Activated B cell treated with CpG ODN at 0.5 μM for 24 hours (primary cell): ENCODE data around the gene HAO2. TPM values are rescaled to one million over a fixed set of nuclear protein-coding genes. Genes with fewer than 3 reads are reported as not detected.

ENCODE experiments used
- ATAC-seq: fragments of 200-7000 bp; cut with Tn5 transposase; one replicate; pipeline ENCODE4 v1.10.0; 2021; ENCODE audit warnings: low read depth, mild to moderate bottlenecking, moderate library complexity
- CTCF ChIA-PET: fragments of 350-600 bp; sonication (Branson Sonifier 250); formaldehyde crosslinking; loops from one replicate; lab custom pipeline; 2021; ENCODE audit warnings: antibody characterized with exemption; lab: Charles Lee
- POLR2A ChIA-PET: fragments of 350-600 bp; sonication (Branson Sonifier 250); formaldehyde crosslinking; loops from one replicate; lab custom pipeline; 2021; ENCODE audit warnings: antibody characterized with exemption; lab: Charles Lee
- DNase-seq: peaks from one replicate; pipeline ENCODE4 v3.0.0; 2022
- H3K27ac Mint-ChIP-seq: one replicate; pipeline ENCODE4 v1.8.0; 2020; ENCODE audit warnings: mixed read lengths
- H3K27me3 Mint-ChIP-seq: one replicate; pipeline ENCODE4 v1.8.0; 2021; ENCODE audit warnings: mixed read lengths
- H3K36me3 Mint-ChIP-seq: one replicate; pipeline ENCODE4 v1.8.0; 2021; ENCODE audit warnings: low read depth, mixed read lengths
- H3K4me1 Mint-ChIP-seq: one replicate; pipeline ENCODE4 v1.8.0; 2021; ENCODE audit warnings: mixed read lengths
- H3K4me3 Mint-ChIP-seq: one replicate; pipeline ENCODE4 v1.8.0; 2020; ENCODE audit warnings: mild to moderate bottlenecking, mixed read lengths
- H3K9me3 Mint-ChIP-seq: one replicate; pipeline ENCODE4 v1.8.0; 2020; ENCODE audit warnings: mixed read lengths
- intact Hi-C: fragments of 100-400 bp; cut with micrococcal nuclease; formaldehyde crosslinking; loops from one replicate; pipeline ENCODE4 v1.15.1; 2024
- total RNA-seq: library from RNA; stranded (reverse); gene quantifications from 2 replicates; pipeline ENCODE4 v1.2.3, GENCODE V29; 2022
- TF ChIP-seq, protein P1 (sequence below): fragments of 200-600 bp; IDR thresholded peaks from one replicate; pipeline ENCODE4 v1.8.0; 2022; ENCODE audit warnings: antibody characterized with exemption, mild to moderate bottlenecking

The HAO2 gene
- total RNA-seq, 1 donor from 2014 or later, result not detected

- TF ChIP-seq, protein P1, sequence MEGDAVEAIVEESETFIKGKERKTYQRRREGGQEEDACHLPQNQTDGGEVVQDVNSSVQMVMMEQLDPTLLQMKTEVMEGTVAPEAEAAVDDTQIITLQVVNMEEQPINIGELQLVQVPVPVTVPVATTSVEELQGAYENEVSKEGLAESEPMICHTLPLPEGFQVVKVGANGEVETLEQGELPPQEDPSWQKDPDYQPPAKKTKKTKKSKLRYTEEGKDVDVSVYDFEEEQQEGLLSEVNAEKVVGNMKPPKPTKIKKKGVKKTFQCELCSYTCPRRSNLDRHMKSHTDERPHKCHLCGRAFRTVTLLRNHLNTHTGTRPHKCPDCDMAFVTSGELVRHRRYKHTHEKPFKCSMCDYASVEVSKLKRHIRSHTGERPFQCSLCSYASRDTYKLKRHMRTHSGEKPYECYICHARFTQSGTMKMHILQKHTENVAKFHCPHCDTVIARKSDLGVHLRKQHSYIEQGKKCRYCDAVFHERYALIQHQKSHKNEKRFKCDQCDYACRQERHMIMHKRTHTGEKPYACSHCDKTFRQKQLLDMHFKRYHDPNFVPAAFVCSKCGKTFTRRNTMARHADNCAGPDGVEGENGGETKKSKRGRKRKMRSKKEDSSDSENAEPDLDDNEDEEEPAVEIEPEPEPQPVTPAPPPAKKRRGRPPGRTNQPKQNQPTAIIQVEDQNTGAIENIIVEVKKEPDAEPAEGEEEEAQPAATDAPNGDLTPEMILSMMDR, result no peak
- Mint-ChIP-seq H3K27ac (no peak overlapping the region), H3K27me3 (peaks cover 5% of the 10 kb centered on the region), H3K4me1 (no peaks in the 10 kb centered on the region), H3K36me3 (no peaks in the 10 kb centered on the region), H3K9me3 (peaks cover 3% of the 10 kb centered on the region), H3K4me3 (no peak overlapping the region)
- DNase-seq, result no peak
- CTCF ChIA-PET, result no interaction called here
- intact Hi-C loops, result no loop called here
- POLR2A ChIA-PET, result no interaction called here
- ATAC-seq, result no peak
These were observed 9.9 kb upstream of the HAO2 start for GRCh38 chr1:119358636-119359035.

- Mint-ChIP-seq H3K4me1 (no peaks in the 10 kb centered on the region), H3K9me3 (peaks cover 3% of the 10 kb centered on the region), H3K4me3 (no peak overlapping the region)
These were observed 8.9 kb upstream of the HAO2 start for GRCh38 chr1:119359730-119360129.

DNA sequence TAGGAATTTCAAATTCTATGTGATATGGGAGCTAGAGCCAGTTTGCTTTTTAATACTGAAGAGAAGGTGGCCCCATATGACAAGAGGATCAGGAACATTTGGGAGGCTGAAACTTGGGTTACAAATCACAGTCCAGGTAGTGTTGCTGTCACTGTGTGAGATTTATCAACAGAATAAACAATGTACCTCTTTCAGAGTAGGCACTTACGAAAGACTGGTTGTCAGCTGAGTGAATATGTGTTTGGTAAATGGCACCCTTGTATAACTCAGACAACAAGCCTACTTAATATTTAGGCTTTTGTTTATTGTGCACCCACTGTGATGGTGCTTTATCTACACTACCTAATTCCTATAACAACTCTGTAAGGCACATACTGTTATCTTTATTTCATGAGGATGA lies 7.4 kb upstream of the HAO2 start:
- intact Hi-C loops, result no loop called here
- TF ChIP-seq, protein P1, result no peak
- no peaks in the 10 kb centered on the region for H3K36me3 Mint-ChIP-seq
- POLR2A ChIA-PET, result no interaction called here
- no peak overlapping the region for H3K27ac Mint-ChIP-seq
- no peaks in the 10 kb centered on the region for H3K4me1 Mint-ChIP-seq
- peaks cover 3% of the 10 kb centered on the region for H3K9me3 Mint-ChIP-seq
- CTCF ChIA-PET, result no interaction called here
- DNase-seq, result no peak
- H3K4me3 Mint-ChIP-seq, result no peak overlapping the region
- peaks cover 7% of the 10 kb centered on the region for H3K27me3 Mint-ChIP-seq
- ATAC-seq, result no peak

More at GRCh38 chr1:119359730-119360129, 8.9 kb upstream of the HAO2 start:
- TF ChIP-seq, protein P1, result no peak
- DNase-seq (no peak), ATAC-seq (no peak)
- peaks cover 5% of the 10 kb centered on the region for H3K27me3 Mint-ChIP-seq
- CTCF ChIA-PET, result no interaction called here
- POLR2A ChIA-PET, result no interaction called here
- intact Hi-C loops, result no loop called here
- no peaks in the 10 kb centered on the region for H3K36me3 Mint-ChIP-seq
- H3K27ac Mint-ChIP-seq, result no peak overlapping the region

DNA sequence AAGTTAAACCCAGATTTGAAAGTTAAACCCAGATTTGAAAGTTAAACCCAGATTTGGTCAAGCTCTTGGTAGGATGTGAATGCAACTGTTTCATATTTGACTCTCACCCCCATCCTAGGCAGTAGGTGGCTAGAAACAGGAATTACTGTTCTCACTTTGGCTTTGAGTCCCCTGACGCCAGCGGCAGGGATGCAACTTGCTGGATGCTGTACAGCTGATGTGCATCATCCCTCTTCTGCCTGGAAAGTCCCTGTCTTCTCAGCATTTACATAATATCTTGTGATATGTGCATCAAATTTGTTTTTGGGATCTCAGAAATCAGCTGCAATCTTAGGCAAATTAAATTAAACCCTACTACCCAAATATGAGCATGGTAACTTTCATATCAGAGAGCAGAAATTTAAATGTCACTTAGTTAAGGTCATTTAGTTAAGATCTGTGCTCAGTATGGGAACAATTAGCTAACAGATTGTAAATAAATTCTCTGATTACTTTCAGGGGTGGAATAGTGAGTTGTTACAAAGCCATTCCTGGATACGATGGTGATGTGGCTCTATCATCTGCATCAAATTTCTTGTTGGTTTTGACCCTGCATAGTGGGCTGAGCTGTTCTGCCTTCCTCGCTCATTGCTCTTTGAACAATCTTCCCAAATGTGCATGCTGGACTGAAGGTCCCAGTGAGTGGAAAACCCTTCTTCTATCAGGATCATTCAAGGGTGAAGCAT lies 6.8 kb upstream of the HAO2 start:
- H3K27me3 Mint-ChIP-seq, result peaks cover 7% of the 10 kb centered on the region
- H3K4me3 Mint-ChIP-seq, result no peak overlapping the region
- H3K27ac Mint-ChIP-seq, result no peak overlapping the region
- ChIA-PET CTCF (no interaction called here), POLR2A (no interaction called here)
- DNase-seq (no peak), ATAC-seq (no peak)
- no peaks in the 10 kb centered on the region for H3K9me3 Mint-ChIP-seq
- TF ChIP-seq, protein P1, result no peak
- H3K4me1 Mint-ChIP-seq, result no peaks in the 10 kb centered on the region
- intact Hi-C loops, result no loop called here
- H3K36me3 Mint-ChIP-seq, result no peaks in the 10 kb centered on the region

DNA sequence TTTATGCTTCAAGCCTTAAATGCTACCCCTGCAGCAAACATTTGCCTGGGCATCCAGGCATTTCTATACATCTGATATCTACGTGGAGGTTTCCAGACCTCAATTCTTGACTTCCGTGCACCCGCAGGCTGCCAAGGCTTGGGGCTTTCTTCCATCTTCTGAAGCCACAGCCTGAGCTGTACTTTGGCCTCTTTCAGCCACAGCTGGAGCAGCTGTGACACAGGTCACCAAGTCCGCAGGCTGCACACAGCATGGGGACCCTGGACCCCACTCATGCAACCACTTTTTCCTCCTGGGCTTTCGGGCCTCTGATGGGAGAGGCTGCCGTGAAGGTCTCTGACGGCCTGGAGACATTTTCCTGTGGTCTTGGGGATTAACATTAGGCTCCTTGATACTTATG lies 5.4 kb upstream of the HAO2 start:
- no peak overlapping the region for H3K27ac Mint-ChIP-seq
- intact Hi-C loops, result no loop called here
- peaks cover 6% of the 10 kb centered on the region for H3K27me3 Mint-ChIP-seq
- DNase-seq (no peak), ATAC-seq (no peak)
- no peaks in the 10 kb centered on the region for H3K4me1 Mint-ChIP-seq
- ChIA-PET CTCF (no interaction called here), POLR2A (no interaction called here)
- no peaks in the 10 kb centered on the region for H3K9me3 Mint-ChIP-seq
- H3K36me3 Mint-ChIP-seq, result no peaks in the 10 kb centered on the region
- TF ChIP-seq, protein P1, result no peak
- H3K4me3 Mint-ChIP-seq, result no peak overlapping the region
